Hindlimb muscle (tissue), 1 donor: ENCODE measurements around the gene NEGR1. TPM values are rescaled to one million over a fixed set of nuclear protein-coding genes. Genes with fewer than 3 reads are reported as not detected.
A peak's percentile ranks its signal among the peaks of the same experiment; 100 is the strongest.
"Not testable (repeated sequence)": the region's sequence is repeated elsewhere in the genome, so short reads cannot be mapped to it uniquely, and the experiment has no call there.

Source experiments
- DNase-seq: peaks from one replicate; pipeline ENCODE4 v3.0.0-alpha.2; 2013
- polyA plus RNA-seq: library from polyadenylated mRNA; unstranded; fragments of 120-200 nt; gene quantifications from one replicate; pipeline ENCODE4 v1.2.1, GENCODE V29; 2013; ENCODE audit not compliant: insufficient read length

NEGR1 gene
- polyA plus RNA-seq, 1 donor: 18.1 TPM

DNA sequence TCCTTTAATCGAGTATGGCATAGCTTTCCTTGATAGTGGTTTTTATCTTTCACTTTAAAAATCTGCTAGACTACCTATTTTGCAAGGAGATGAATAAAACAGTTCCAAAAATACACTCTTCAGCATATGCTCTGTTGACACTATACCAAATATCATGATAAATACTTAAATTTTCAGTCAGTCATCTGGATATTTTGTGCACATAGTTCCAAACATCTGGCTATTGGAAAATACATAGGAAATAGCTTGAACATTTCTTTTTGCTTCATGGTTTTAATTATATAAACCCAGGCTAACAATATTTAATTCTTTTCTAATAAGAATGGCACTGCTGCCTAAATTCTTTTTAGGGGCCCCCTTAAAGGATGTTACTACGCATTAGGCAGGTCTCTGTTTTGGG lies 342.1 kb downstream of the NEGR1 start:
- no peak for DNase-seq

DNA sequence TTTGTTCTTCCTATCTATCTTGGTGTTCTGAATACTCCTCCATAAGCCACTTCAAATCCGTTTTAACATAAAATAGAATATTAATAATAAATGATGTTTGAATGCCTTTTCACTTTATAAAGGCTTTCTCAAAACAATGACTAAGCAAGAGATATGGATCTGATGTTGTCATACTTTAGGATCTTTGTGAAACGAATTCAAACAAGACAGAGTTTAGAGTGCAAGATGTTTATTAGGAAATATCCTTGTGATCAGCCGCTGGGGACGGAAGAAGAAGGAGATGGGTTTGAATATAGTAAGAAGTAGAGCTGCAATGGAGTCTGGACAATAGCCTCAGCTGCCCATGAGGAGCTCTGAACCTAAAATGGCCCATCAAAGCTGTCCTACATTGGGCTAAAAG lies 351.8 kb downstream of the NEGR1 start:
- no peak for DNase-seq

- no peak for DNase-seq
Observed at GRCh38 chr1:71921935-71922559, 360.3 kb downstream of the NEGR1 start.

- DNase-seq: no peak
Observed at GRCh38 chr1:71921204-71921603, 361.1 kb downstream of the NEGR1 start.

DNA sequence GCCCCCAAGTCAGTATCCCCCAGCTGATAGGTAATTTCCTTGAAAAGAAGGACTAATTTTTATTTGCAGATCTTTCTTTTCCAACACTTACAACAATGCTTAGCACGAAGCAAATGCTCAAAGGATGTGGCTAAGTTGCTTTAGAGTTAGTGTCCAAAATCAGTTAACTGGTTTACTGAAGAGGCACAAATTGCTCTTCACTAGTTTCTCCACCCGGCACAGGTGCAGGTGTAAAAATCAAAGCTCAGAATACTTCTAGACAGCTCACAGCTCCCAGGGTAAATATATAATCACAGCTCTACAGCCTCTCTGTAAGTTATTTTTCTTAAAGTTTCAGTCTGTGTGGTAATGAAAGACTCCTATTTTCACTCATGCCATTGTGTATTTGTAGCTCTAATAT lies 361.8 kb downstream of the NEGR1 start:
- no peak for DNase-seq

DNA sequence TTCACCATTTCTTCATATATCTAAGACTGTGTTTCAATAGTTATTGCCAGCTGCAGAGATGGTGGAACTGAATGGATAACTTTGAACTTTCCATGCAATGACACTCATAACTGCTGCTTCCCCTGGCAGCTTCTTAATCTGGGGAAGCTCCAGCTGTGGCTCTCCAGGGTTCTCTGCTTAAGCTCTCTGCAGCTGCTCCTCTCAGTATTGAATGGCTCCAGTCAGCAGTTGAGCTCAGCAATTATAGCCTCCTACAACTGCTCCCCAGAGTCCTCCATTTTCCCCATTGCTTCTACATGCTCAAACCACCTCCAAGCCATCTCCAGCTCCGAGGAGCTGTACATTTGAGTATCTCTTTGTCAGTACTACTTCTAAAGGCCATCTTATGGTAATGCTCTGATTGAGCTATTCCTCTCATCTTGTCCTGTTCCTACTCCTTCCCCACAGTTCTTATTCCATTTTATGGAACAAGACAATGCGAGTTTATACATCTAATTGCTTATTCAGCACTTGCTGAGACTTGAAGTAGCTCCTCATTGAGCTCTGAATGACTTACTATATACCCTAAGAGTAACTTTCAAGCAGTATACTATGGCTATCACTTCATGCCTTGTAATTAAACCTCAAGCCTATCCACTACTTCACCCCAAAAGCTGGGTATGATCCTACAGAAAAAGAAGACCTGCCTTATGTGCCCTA lies 362.4 kb downstream of the NEGR1 start:
- DNase-seq: no peak

GRCh38 chr1:71918630-71919029 lies 363.7 kb downstream of the NEGR1 start:
- DNase-seq: no peak

- DNase-seq: no peak
Observed at GRCh38 chr1:71916894-71917293, 365.4 kb downstream of the NEGR1 start.

- DNase-seq: no peak
Observed at GRCh38 chr1:71914626-71915025, 367.7 kb downstream of the NEGR1 start.

DNA sequence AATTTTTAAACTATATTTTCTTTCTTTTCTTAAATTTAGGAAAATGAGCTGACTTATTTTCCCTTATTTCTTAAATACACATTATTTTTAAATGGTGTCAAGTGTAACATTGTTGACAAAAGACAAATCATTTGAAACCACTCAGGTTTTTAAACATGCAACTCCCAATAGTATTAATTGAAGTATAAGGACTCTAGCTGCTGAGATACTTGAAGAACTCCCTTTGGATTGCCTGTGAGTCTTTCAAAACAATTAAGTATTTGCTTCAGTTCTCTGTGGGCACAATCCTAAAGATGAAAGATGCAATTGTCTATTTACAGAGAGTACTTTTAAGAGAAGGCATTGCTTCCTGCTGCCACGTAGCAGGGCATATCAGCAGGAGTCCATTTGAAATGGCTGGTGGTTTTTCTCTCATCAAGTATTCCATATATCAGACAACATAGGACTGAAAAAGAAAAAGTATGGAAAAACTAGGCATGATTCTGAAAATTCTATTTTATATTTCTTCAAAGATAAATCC lies 373.4 kb downstream of the NEGR1 start:
- DNase-seq: no peak

GRCh38 chr1:71908303-71908702 lies 374.0 kb downstream of the NEGR1 start:
- peak; percentile 26 for DNase-seq

GRCh38 chr1:71899881-71900280 lies 382.5 kb downstream of the NEGR1 start:
- no peak for DNase-seq

- DNase-seq: not testable (repeated sequence)
Observed at GRCh38 chr1:71888166-71888565, 394.2 kb downstream of the NEGR1 start.

GRCh38 chr1:71885171-71885570 lies 397.2 kb downstream of the NEGR1 start:
- no peak for DNase-seq

GRCh38 chr1:71882637-71883036 lies 399.7 kb downstream of the NEGR1 start:
- no peak for DNase-seq

DNA sequence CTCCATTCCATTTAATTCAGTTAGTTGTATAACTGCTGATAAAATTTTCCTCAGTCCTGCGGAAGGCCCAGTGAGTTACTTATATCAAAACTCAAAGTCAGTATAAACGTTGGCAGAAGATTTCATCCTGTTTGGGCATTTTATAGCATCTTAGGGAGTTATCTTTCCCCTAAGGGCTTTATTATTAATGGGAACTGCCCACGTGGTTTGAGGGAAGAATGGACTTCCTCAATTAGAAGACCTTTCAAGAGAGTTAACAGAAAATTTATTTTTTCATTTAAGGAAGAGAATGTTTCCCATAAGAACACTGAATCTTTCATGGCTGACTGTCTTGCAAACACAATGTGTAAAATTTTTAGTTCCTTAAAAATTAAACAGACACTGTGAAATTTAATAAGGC lies 400.1 kb downstream of the NEGR1 start:
- DNase-seq: no peak

GRCh38 chr1:71881611-71882010 lies 400.7 kb downstream of the NEGR1 start:
- no peak for DNase-seq

GRCh38 chr1:71869326-71869725 lies 413.0 kb downstream of the NEGR1 start:
- DNase-seq: no peak

DNA sequence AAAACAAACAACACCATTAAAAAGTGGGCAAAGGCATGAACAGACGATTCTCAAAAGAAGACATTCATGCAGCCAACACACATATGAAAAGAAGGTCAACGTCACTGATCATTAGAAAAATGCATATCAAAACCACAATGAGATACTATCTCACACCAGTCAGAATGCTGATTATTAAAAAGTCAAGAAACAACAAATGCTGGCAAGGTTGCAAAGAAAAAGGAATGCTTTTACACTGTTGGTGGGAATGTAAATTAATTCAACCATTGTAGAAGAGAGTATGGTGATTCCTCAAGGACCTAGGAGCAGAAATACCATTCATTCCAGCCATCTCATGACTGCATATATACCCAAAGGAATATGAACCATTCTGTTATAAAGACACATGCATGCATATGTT lies 419.6 kb downstream of the NEGR1 start:
- DNase-seq: no peak

GRCh38 chr1:71861022-71861421 lies 421.3 kb downstream of the NEGR1 start:
- DNase-seq: no peak

GRCh38 chr1:71859806-71860205 lies 422.5 kb downstream of the NEGR1 start:
- DNase-seq: no peak

DNA sequence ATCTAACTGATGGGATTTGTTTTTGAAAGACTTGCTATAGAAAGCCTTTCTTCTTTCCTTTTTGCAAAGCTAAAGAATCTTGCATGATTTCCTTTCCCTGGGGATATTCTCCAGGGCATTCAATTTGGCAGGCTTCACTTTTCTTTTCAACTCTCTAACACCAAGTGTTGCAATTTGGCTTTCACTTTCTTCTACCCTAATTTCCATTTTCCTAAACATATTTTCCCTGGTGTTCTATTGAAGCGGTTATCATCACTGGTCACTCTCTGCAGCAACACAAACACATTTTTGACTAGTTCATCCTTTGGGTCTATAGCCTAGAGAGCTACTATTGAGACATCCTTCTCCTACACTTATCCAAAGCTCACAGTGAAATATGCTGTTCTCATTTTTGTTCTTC lies 424.5 kb downstream of the NEGR1 start:
- DNase-seq: no peak

GRCh38 chr1:71853360-71853759 lies 429.0 kb downstream of the NEGR1 start:
- DNase-seq: no peak

GRCh38 chr1:71850936-71851335 lies 431.4 kb downstream of the NEGR1 start:
- peak; percentile 6 for DNase-seq
